Vagina (tissue), 2 donors: ENCODE measurements around the gene COG1. TPM values are rescaled to one million over a fixed set of nuclear protein-coding genes. Genes with fewer than 3 reads are reported as not detected.

Source experiments
- DNase-seq, 2 donors: peaks; one replicate each; pipeline ENCODE4 v3.0.0-alpha.2; 2017; ENCODE audit errors: extremely low spot score in 2 of 2
- H3K27ac ChIP-seq: fragments of 200-600 bp; sonication (generic); one replicate; pipeline ENCODE4 v1.5.1; 2019
- H3K27me3 ChIP-seq: fragments of 200-600 bp; sonication (generic); one replicate; pipeline ENCODE4 v1.5.1; 2019
- H3K36me3 ChIP-seq, 2 donors: fragments of 200-600 bp; sonication (generic); one replicate each; pipeline ENCODE4 v1.5.1; 2017 to 2019
- H3K4me1 ChIP-seq: fragments of 200-600 bp; sonication (generic); one replicate; pipeline ENCODE4 v1.5.1; 2019
- H3K4me3 ChIP-seq, 2 donors: fragments of 200-600 bp; sonication (generic); 1 replicate in 1 of 2; 2 replicates in 1 of 2; pipeline ENCODE4 v1.5.1; 2016 to 2019
- H3K9me3 ChIP-seq: fragments of 200-600 bp; sonication (generic); one replicate; pipeline ENCODE4 v1.5.1; 2019
- CTCF ChIP-seq, 3 experiments: fragments of 450-650 bp in 2 of 3; fragments of 200-600 bp in 1 of 3; sonication (generic) in 1 of 3; IDR thresholded peaks; one replicate each; pipeline ENCODE4 v1.5.1; 2017 to 2019; ENCODE audit warnings: antibody characterized with exemption in 3 of 3, mild to moderate bottlenecking in 2 of 3, moderate library complexity in 2 of 3
- POLR2A ChIP-seq, 2 donors: fragments of 450-650 bp; IDR thresholded peaks; one replicate each; pipeline ENCODE4 v1.6.1; 2017; ENCODE audit warnings: antibody characterized with exemption in 2 of 2, mild to moderate bottlenecking in 2 of 2, moderate library complexity in 2 of 2
- POLR2AphosphoS5 ChIP-seq, 2 donors: sonication (generic); formaldehyde crosslinking; IDR thresholded peaks; one replicate each; pipeline ENCODE4 v1.9.0; 2017; ENCODE audit warnings: antibody characterized with exemption in 2 of 2, mild to moderate bottlenecking in 2 of 2, low read depth in 1 of 2; ENCODE audit not compliant: insufficient read depth in 1 of 2
- intact Hi-C: fragments of 100-400 bp; cut with DNase I; formaldehyde crosslinking; loops from one replicate; pipeline ENCODE4 v1.15.1; 2023
- total RNA-seq: library from RNA; depleted of rRNA; stranded (reverse); fragments of >200 nt; gene quantifications from one replicate; pipeline ENCODE4 v1.2.3, GENCODE V29; 2016

COG1 gene
- total RNA-seq, 1 donor from 2014 or later = 30.9 TPM

- no peak for DNase-seq
- H3K4me3 ChIP-seq = no peak overlapping the region
- no peak overlapping the region for H3K27ac ChIP-seq
- H3K4me1 ChIP-seq = no peaks in the 10 kb centered on the region
- H3K9me3 ChIP-seq = no peaks in the 10 kb centered on the region
- H3K36me3 ChIP-seq = no peaks in the 10 kb centered on the region
- no peaks in the 10 kb centered on the region for H3K27me3 ChIP-seq
- TF ChIP-seq POLR2A (IDR thresholded peaks at IDR 0.05) (no peak), CTCF (IDR thresholded peaks at IDR 0.05) (no peak), POLR2AphosphoS5 (IDR thresholded peaks at IDR 0.05; ENCODE audit: insufficient read depth in 1 of 2, low read depth in 1 of 2) (no peak)
- intact Hi-C loops = loop anchor here (10.0 kb wide), 2 partner anchors 167 to 427 kb away; no protein-coding TSS in a partner anchor
Observed at GRCh38 chr17:73151916-73152632, 40.8 kb upstream of the COG1 start.

GRCh38 chr17:73155410-73156165 lies 37.3 kb upstream of the COG1 start:
- no peak overlapping the region for H3K27ac ChIP-seq
- intact Hi-C loops = loop anchor here (10.0 kb wide), 2 partner anchors 171 to 431 kb away; no protein-coding TSS in a partner anchor
- DNase-seq = no peak
- no peak overlapping the region for H3K4me3 ChIP-seq
- H3K4me1 ChIP-seq = no peaks in the 10 kb centered on the region
- TF ChIP-seq POLR2A (IDR thresholded peaks at IDR 0.05) (no peak), POLR2AphosphoS5 (IDR thresholded peaks at IDR 0.05; ENCODE audit: insufficient read depth in 1 of 2, low read depth in 1 of 2) (no peak), CTCF (IDR thresholded peaks at IDR 0.05) (no peak)
- H3K36me3 ChIP-seq = no peaks in the 10 kb centered on the region
- no peaks in the 10 kb centered on the region for H3K27me3 ChIP-seq
- H3K9me3 ChIP-seq = no peaks in the 10 kb centered on the region

- Histone ChIP-seq H3K36me3 (no peaks in the 10 kb centered on the region), H3K4me3 (no peak overlapping the region), H3K27ac (no peak overlapping the region), H3K4me1 (no peaks in the 10 kb centered on the region), H3K9me3 (no peaks in the 10 kb centered on the region), H3K27me3 (no peaks in the 10 kb centered on the region)
- intact Hi-C loops = loop anchor here (10.0 kb wide), 2 partner anchors 172 to 432 kb away; no protein-coding TSS in a partner anchor
- TF ChIP-seq CTCF (IDR thresholded peaks at IDR 0.05) (peak in 2 of 3 experiments; percentile 49 to 75), POLR2AphosphoS5 (IDR thresholded peaks at IDR 0.05; ENCODE audit: insufficient read depth in 1 of 2, low read depth in 1 of 2) (no peak), POLR2A (IDR thresholded peaks at IDR 0.05) (no peak)
- no peak for DNase-seq
Observed at GRCh38 chr17:73156166-73156840, 36.6 kb upstream of the COG1 start.

GRCh38 chr17:73156887-73157520 lies 35.9 kb upstream of the COG1 start:
- TF ChIP-seq CTCF (IDR thresholded peaks at IDR 0.05) (no peak), POLR2AphosphoS5 (IDR thresholded peaks at IDR 0.05; ENCODE audit: insufficient read depth in 1 of 2, low read depth in 1 of 2) (no peak), POLR2A (IDR thresholded peaks at IDR 0.05) (no peak)
- Histone ChIP-seq H3K4me1 (no peaks in the 10 kb centered on the region), H3K27ac (no peak overlapping the region), H3K4me3 (no peak overlapping the region), H3K27me3 (no peaks in the 10 kb centered on the region), H3K36me3 (no peaks in the 10 kb centered on the region), H3K9me3 (no peaks in the 10 kb centered on the region)
- DNase-seq = no peak
- intact Hi-C loops = loop anchor here (10.0 kb wide), 2 partner anchors 172 to 432 kb away; no protein-coding TSS in a partner anchor
